IMR-90 (cell line): ENCODE measurements around the gene CELSR2. TPM values are rescaled to one million over a fixed set of nuclear protein-coding genes. Genes with fewer than 3 reads are reported as not detected.
A peak's percentile ranks its signal among the peaks of the same experiment; 100 is the strongest.

Source experiments
- ATAC-seq: fragments of 200-7000 bp; cut with Tn5 transposase; 2 replicates; pipeline ENCODE4 v1.9.1; 2020; ENCODE audit warnings: low read depth, mild to moderate bottlenecking, moderate library complexity
- BruUV-seq: library from RNA; stranded (reverse); fragments of 400-500 nt; replicated peaks from 2 replicates; lab custom pipeline; 2021; lab: Mats Ljungman, UMichigan
- CTCF ChIA-PET: fragments of 300-600 bp; formaldehyde crosslinking; extraction: SDS; loops from one replicate; lab custom pipeline; 2021; ENCODE audit warnings: antibody characterized with exemption; lab: Yijun Ruan, JAX
- POLR2A ChIA-PET: fragments of 300-600 bp; sonication (Branson Sonifier 250); formaldehyde crosslinking; loops from one replicate; lab custom pipeline; 2022; ENCODE audit warnings: antibody characterized with exemption; ENCODE audit not compliant: unreplicated experiment; lab: Charles Lee
- DNase-seq: peaks from one replicate; pipeline ENCODE4 v3.0.0; 2013
- H2AFZ ChIP-seq: replicated peaks from 2 replicates; pipeline ENCODE3; 2013; ENCODE audit warnings: low read length, mild to moderate bottlenecking; ENCODE audit not compliant: poor library complexity
- H2AK5ac ChIP-seq: 2 replicates; pipeline ENCODE4 v1.6.1; 2013; ENCODE audit warnings: low read depth, low read length, inconsistent platforms
- H2AK9ac ChIP-seq: replicated peaks from 2 replicates; pipeline ENCODE3; 2013; ENCODE audit warnings: mild to moderate bottlenecking, low read depth, low read length, moderate library complexity; ENCODE audit not compliant: poor library complexity
- H2BK120ac ChIP-seq: 2 replicates; pipeline ENCODE4 v1.6.1; 2013; ENCODE audit warnings: low read depth, low read length, inconsistent platforms
- H2BK15ac ChIP-seq: 3 replicates; pipeline ENCODE4 v1.6.1; 2013; ENCODE audit warnings: low read depth, low read length, inconsistent platforms
- H2BK20ac ChIP-seq: 2 replicates; pipeline ENCODE4 v1.6.1; 2013; ENCODE audit warnings: low read depth, mild to moderate bottlenecking, inconsistent platforms, low read length, moderate library complexity
- H2BK5ac ChIP-seq: 2 replicates; pipeline ENCODE4 v1.6.1; 2013; ENCODE audit warnings: mild to moderate bottlenecking, low read depth, low read length, inconsistent platforms; ENCODE audit not compliant: poor library complexity, severe bottlenecking
- H3K14ac ChIP-seq: replicated peaks from 2 replicates; pipeline ENCODE4 v1.6.1; 2013; ENCODE audit warnings: low read depth, low read length, inconsistent platforms
- H3K18ac ChIP-seq: 2 replicates; pipeline ENCODE4 v1.6.1; 2013; ENCODE audit warnings: low read depth, low read length, control low read depth
- H3K23ac ChIP-seq: 2 replicates; pipeline ENCODE4 v1.6.1; 2013; ENCODE audit warnings: low read depth, low read length, inconsistent platforms
- H3K27ac ChIP-seq: 2 replicates; pipeline ENCODE4 v1.5.1; 2013; ENCODE audit warnings: mild to moderate bottlenecking, control low read depth, low read length; ENCODE audit not compliant: insufficient read depth
- H3K27me3 ChIP-seq: 2 replicates; pipeline ENCODE4 v1.6.1; 2013; ENCODE audit warnings: low read length; ENCODE audit not compliant: control insufficient read depth, insufficient read depth
- H3K36me3 ChIP-seq: 2 replicates; pipeline ENCODE4 v1.6.1; 2013; ENCODE audit warnings: low read length, mixed read lengths; ENCODE audit not compliant: control insufficient read depth, insufficient read depth
- H3K4ac ChIP-seq: 2 replicates; pipeline ENCODE4 v1.6.1; 2013; ENCODE audit warnings: low read depth, low read length, inconsistent platforms
- H3K4me1 ChIP-seq: 2 replicates; pipeline ENCODE4 v1.6.1; 2013; ENCODE audit warnings: low read length, mixed read lengths; ENCODE audit not compliant: control insufficient read depth, insufficient read depth
- H3K4me2 ChIP-seq: 2 replicates; pipeline ENCODE4 v1.6.1; 2013; ENCODE audit warnings: low read depth, mild to moderate bottlenecking, control low read depth, low read length, moderate library complexity
- H3K4me3 ChIP-seq: 2 replicates; pipeline ENCODE4 v1.5.1; 2013; ENCODE audit warnings: low read depth, mild to moderate bottlenecking, control low read depth, low read length, moderate library complexity; ENCODE audit not compliant: insufficient read depth
- H3K56ac ChIP-seq: 2 replicates; pipeline ENCODE4 v1.6.1; 2013; ENCODE audit warnings: low read length, inconsistent platforms; ENCODE audit not compliant: insufficient read depth; ENCODE audit errors: extremely low read depth
- H3K79me1 ChIP-seq, 2 experiments: 2 replicates each; pipeline ENCODE4 v1.6.1; 2013; ENCODE audit warnings: low read length in 2 of 2, inconsistent platforms in 1 of 2, low read depth in 1 of 2
- H3K9ac ChIP-seq: 2 replicates; pipeline ENCODE4 v1.6.1; 2013; ENCODE audit warnings: low read depth, low read length, control low read depth
- H3K9me1 ChIP-seq: 2 replicates; pipeline ENCODE4 v1.6.1; 2013; ENCODE audit warnings: low read length, inconsistent platforms; ENCODE audit not compliant: insufficient read depth
- H3K9me3 ChIP-seq: 2 replicates; pipeline ENCODE4 v1.6.1; 2013; ENCODE audit warnings: low read length; ENCODE audit not compliant: control insufficient read depth, insufficient read depth
- H4K20me1 ChIP-seq: 2 replicates; pipeline ENCODE4 v1.6.1; 2013; ENCODE audit warnings: low read length, inconsistent platforms; ENCODE audit not compliant: insufficient read depth
- H4K5ac ChIP-seq: 2 replicates; pipeline ENCODE4 v1.6.1; 2013; ENCODE audit warnings: mild to moderate bottlenecking, low read depth, low read length, control low read depth
- H4K8ac ChIP-seq, 2 experiments: 2 replicates each; pipeline ENCODE4 v1.6.1; 2013; ENCODE audit warnings: low read depth in 2 of 2, low read length in 2 of 2, control low read depth in 1 of 2, inconsistent platforms in 1 of 2
- H4K91ac ChIP-seq: 2 replicates; pipeline ENCODE4 v1.6.1; 2013; ENCODE audit warnings: low read depth, low read length, inconsistent platforms; ENCODE audit not compliant: insufficient read depth
- BHLHE40 ChIP-seq: fragments of 150-350 bp; IDR thresholded peaks from 2 replicates; pipeline ENCODE4 v1.6.1; 2016; ENCODE audit warnings: mild to moderate bottlenecking, low read depth, low read length
- CEBPB ChIP-seq: IDR thresholded peaks from 2 replicates; pipeline ENCODE4 v1.6.1; 2012; ENCODE audit warnings: low read depth, low read length, improper control_type of control experiment
- CHD1 ChIP-seq: IDR thresholded peaks from 2 replicates; pipeline ENCODE4 v1.6.1; 2012; ENCODE audit warnings: low read depth, low read length, improper control_type of control experiment
- FOS ChIP-seq: fragments of 150-350 bp; IDR thresholded peaks from 2 replicates; pipeline ENCODE4 v1.6.1; 2016; ENCODE audit warnings: low read depth, low read length
- MAFK ChIP-seq: IDR thresholded peaks from 2 replicates; pipeline ENCODE4 v1.6.1; 2012; ENCODE audit warnings: low read depth, low read length, improper control_type of control experiment
- MAZ ChIP-seq: IDR thresholded peaks from 2 replicates; pipeline ENCODE4 v1.6.1; 2012; ENCODE audit warnings: low read depth, mild to moderate bottlenecking, low read length, improper control_type of control experiment, moderate library complexity, borderline replicate concordance
- MXI1 ChIP-seq: IDR thresholded peaks from 2 replicates; pipeline ENCODE4 v1.6.1; 2012; ENCODE audit warnings: low read depth, mild to moderate bottlenecking, low read length, moderate library complexity, borderline replicate concordance
- NFE2L2 ChIP-seq: fragments of 150-350 bp; IDR thresholded peaks from 2 replicates; pipeline ENCODE4 v1.6.1; 2016; ENCODE audit warnings: low read depth, mild to moderate bottlenecking, low read length
- POLR2A ChIP-seq: IDR thresholded peaks from 2 replicates; pipeline ENCODE4 v1.6.1; 2012; ENCODE audit warnings: mild to moderate bottlenecking, low read depth, low read length
- RAD21 ChIP-seq: IDR thresholded peaks from 2 replicates; pipeline ENCODE4 v1.6.1; 2012; ENCODE audit warnings: low read length, improper control_type of control experiment
- RCOR1 ChIP-seq: IDR thresholded peaks from 2 replicates; pipeline ENCODE4 v1.6.1; 2012; ENCODE audit warnings: mild to moderate bottlenecking, low read length, improper control_type of control experiment; ENCODE audit not compliant: insufficient replicate concordance
- RFX5 ChIP-seq: IDR thresholded peaks from 2 replicates; pipeline ENCODE4 v1.8.0; 2012; ENCODE audit warnings: low read depth, mild to moderate bottlenecking, low read length, moderate library complexity
- SMC3 ChIP-seq: fragments of 150-350 bp; IDR thresholded peaks from 2 replicates; pipeline ENCODE4 v1.6.1; 2016; ENCODE audit warnings: low read depth, mild to moderate bottlenecking, antibody characterized with exemption, low read length, moderate library complexity
- WGBS, 2 experiments: methylation state at CpG; one replicate each; pipeline versions ENCODE4 v1.1.5 to v1.1.7; 2013; ENCODE audit warnings: missing lambda C conversion rate in 2 of 2; ENCODE audit not compliant: insufficient read length in 1 of 2; ENCODE audit errors: extremely low coverage in 2 of 2; 5-methylcytosine and 5-hydroxymethylcytosine counted together
- dilution Hi-C: fragments of 300-500 bp; cut with HindIII; formaldehyde crosslinking; loops from one replicate; pipeline ENCODE4 v1.14.3; 2018; ENCODE audit warnings: low sequenced_read_pairs; ENCODE audit not compliant: unreplicated experiment
- in situ Hi-C: fragments of 300-500 bp; cut with MboI; formaldehyde crosslinking; loops from 3 replicates; pipeline ENCODE4 v1.14.3; 2019; ENCODE audit warnings: low sequenced_read_pairs, inconsistent platforms, mixed read lengths
- intact Hi-C: fragments of 100-400 bp; cut with micrococcal nuclease; formaldehyde crosslinking; loops from 2 replicates; pipeline ENCODE4 v1.10.0; 2022
- polyA plus RNA-seq, 3 experiments: library from polyadenylated mRNA; depleted of rRNA; stranded (reverse); fragments of >200 nt; gene quantifications; 2 replicates each; pipeline ENCODE4 v1.2.3, GENCODE V29; 2012; ENCODE audit warnings: low replicate concordance in 1 of 3
- total RNA-seq: library from RNA; depleted of rRNA; stranded (reverse); fragments of >200 nt; gene quantifications from 2 replicates; pipeline ENCODE4 v1.2.3, GENCODE V29; 2012
- TF ChIP-seq, protein P1 (sequence below): conservative IDR thresholded peaks from 2 replicates; pipeline ENCODE4 v1.5.1; 2012; ENCODE audit warnings: mild to moderate bottlenecking, low read depth, low read length, improper control_type of control experiment
- TF ChIP-seq, protein P2 (sequence below): fragments of 150-350 bp; IDR thresholded peaks from 2 replicates; pipeline ENCODE4 v1.6.1; 2017; ENCODE audit warnings: mild to moderate bottlenecking, antibody characterized with exemption, low read length, low read depth
- TF ChIP-seq, protein P3 (sequence below): fragments of 150-350 bp; IDR thresholded peaks from 2 replicates; pipeline ENCODE4 v1.6.1; 2016; ENCODE audit warnings: low read depth, mild to moderate bottlenecking, low read length, moderate library complexity, borderline replicate concordance

CELSR2 gene
- total and polyA plus RNA-seq, 2 of the 4 experiments (the other 2 are of a cell fraction) = 1.3 to 5.3 TPM

GRCh38 chr1:109242387-109242786, 7.0 kb upstream of the CELSR2 start:
- H3K18ac ChIP-seq = no peak overlapping the region
- H3K4me1 ChIP-seq = peaks cover 11% of the 10 kb centered on the region
- peaks cover 14% of the 10 kb centered on the region for H3K9me1 ChIP-seq
- dilution Hi-C loops (no loop called here), in situ Hi-C loops (no loop called here), intact Hi-C loops (no loop called here)
- H2BK120ac ChIP-seq = no peak overlapping the region
- POLR2A ChIA-PET = no interaction called here
- H3K56ac ChIP-seq = no peak overlapping the region
- no peaks in the 10 kb centered on the region for H3K9me3 ChIP-seq
- no peak for ATAC-seq
- no peak overlapping the region for H3K23ac ChIP-seq
- H2AFZ ChIP-seq = peak overlapping the region; percentile 29
- H4K8ac ChIP-seq = no peak overlapping the region
- H3K4ac ChIP-seq = no peak overlapping the region
- TF ChIP-seq CEBPB (no peak), RCOR1 (no peak), MXI1 (no peak), FOS (no peak), NFE2L2 (no peak), POLR2A (no peak), RAD21 (no peak), MAZ (no peak), BHLHE40 (no peak), CHD1 (no peak), SMC3 (no peak), RFX5 (no peak), MAFK (no peak)
- TF ChIP-seq, protein P1, sequence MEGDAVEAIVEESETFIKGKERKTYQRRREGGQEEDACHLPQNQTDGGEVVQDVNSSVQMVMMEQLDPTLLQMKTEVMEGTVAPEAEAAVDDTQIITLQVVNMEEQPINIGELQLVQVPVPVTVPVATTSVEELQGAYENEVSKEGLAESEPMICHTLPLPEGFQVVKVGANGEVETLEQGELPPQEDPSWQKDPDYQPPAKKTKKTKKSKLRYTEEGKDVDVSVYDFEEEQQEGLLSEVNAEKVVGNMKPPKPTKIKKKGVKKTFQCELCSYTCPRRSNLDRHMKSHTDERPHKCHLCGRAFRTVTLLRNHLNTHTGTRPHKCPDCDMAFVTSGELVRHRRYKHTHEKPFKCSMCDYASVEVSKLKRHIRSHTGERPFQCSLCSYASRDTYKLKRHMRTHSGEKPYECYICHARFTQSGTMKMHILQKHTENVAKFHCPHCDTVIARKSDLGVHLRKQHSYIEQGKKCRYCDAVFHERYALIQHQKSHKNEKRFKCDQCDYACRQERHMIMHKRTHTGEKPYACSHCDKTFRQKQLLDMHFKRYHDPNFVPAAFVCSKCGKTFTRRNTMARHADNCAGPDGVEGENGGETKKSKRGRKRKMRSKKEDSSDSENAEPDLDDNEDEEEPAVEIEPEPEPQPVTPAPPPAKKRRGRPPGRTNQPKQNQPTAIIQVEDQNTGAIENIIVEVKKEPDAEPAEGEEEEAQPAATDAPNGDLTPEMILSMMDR = no peak
- TF ChIP-seq, protein P2, sequence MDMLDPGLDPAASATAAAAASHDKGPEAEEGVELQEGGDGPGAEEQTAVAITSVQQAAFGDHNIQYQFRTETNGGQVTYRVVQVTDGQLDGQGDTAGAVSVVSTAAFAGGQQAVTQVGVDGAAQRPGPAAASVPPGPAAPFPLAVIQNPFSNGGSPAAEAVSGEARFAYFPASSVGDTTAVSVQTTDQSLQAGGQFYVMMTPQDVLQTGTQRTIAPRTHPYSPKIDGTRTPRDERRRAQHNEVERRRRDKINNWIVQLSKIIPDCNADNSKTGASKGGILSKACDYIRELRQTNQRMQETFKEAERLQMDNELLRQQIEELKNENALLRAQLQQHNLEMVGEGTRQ = no peak
- TF ChIP-seq, protein P3, sequence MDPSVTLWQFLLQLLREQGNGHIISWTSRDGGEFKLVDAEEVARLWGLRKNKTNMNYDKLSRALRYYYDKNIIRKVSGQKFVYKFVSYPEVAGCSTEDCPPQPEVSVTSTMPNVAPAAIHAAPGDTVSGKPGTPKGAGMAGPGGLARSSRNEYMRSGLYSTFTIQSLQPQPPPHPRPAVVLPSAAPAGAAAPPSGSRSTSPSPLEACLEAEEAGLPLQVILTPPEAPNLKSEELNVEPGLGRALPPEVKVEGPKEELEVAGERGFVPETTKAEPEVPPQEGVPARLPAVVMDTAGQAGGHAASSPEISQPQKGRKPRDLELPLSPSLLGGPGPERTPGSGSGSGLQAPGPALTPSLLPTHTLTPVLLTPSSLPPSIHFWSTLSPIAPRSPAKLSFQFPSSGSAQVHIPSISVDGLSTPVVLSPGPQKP = no peak
- no peak overlapping the region for H3K27ac ChIP-seq
- CTCF ChIA-PET = no interaction called here
- H3K36me3 ChIP-seq = peaks cover 17% of the 10 kb centered on the region
- H2BK5ac ChIP-seq = no peak overlapping the region
- H4K91ac ChIP-seq = no peak overlapping the region
- no peak overlapping the region for H3K9ac ChIP-seq
- H4K5ac ChIP-seq = no peak overlapping the region
- 37% methylated on average over 4 of the region's 7 CpGs; no CpG with 5 or more reads in 1 of the 2 experiments for WGBS, 2 experiments
- H2AK9ac ChIP-seq = peak overlapping the region; percentile 25
- no peak for DNase-seq
- H3K14ac ChIP-seq = no peak overlapping the region
- no peak overlapping the region for H2BK15ac ChIP-seq
- H4K20me1 ChIP-seq = peaks cover 22% of the 10 kb centered on the region
- H2AK5ac ChIP-seq = peak overlapping the region; percentile 20; the same call in 1 of the 2 replicates
- no peak overlapping the region for H2BK20ac ChIP-seq
- BruUV-seq = no TSS peak
- no peak overlapping the region for H3K4me3 ChIP-seq
- no peaks in the 10 kb centered on the region for H3K27me3 ChIP-seq
- no peak overlapping the region for H3K4me2 ChIP-seq
- peaks cover 0 to 17% of the 10 kb centered on the region in 2 experiments; a peak in 2 of 4 replicates for H3K79me1 ChIP-seq
